Endothelial cell of umbilical vein (primary cell): ENCODE measurements around the gene PLCG2.

ENCODE experiments used
- JUN ChIP-seq: IDR thresholded peaks from 2 replicates; pipeline ENCODE4 v1.6.1; 2011; ENCODE audit warnings: borderline replicate concordance, low read depth; ENCODE audit not compliant: insufficient read length, insufficient read depth
- MAX ChIP-seq: IDR thresholded peaks from 2 replicates; pipeline ENCODE4 v1.6.1; 2011; ENCODE audit not compliant: insufficient read depth, insufficient read length
- POLR2A ChIP-seq: IDR thresholded peaks from 2 replicates; pipeline ENCODE4 v1.6.1; 2012; ENCODE audit warnings: low read depth, mild to moderate bottlenecking, control low read depth, low read length
- POLR2AphosphoS5 ChIP-seq: IDR thresholded peaks from 2 replicates; pipeline ENCODE4 v1.6.1; 2012; ENCODE audit warnings: low read depth, mild to moderate bottlenecking, control low read depth, low read length, moderate library complexity; ENCODE audit not compliant: insufficient read depth
- TF ChIP-seq, protein P1 (sequence below), 2 donors: IDR thresholded peaks; 1 replicate in 1 of 2; 2 replicates in 1 of 2; pipeline ENCODE4 v1.5.1; 2011; ENCODE audit warnings: low read length in 2 of 2, mild to moderate bottlenecking in 2 of 2, moderate library complexity in 2 of 2, control low read depth in 1 of 2, inconsistent platforms in 1 of 2, low read depth in 1 of 2; ENCODE audit not compliant: insufficient read depth in 1 of 2; ENCODE audit errors: extremely low read depth in 1 of 2

GRCh38 chr16:81758376-81758775 is 20.7 kb upstream of the PLCG2 start:
- TF ChIP-seq, protein P1, sequence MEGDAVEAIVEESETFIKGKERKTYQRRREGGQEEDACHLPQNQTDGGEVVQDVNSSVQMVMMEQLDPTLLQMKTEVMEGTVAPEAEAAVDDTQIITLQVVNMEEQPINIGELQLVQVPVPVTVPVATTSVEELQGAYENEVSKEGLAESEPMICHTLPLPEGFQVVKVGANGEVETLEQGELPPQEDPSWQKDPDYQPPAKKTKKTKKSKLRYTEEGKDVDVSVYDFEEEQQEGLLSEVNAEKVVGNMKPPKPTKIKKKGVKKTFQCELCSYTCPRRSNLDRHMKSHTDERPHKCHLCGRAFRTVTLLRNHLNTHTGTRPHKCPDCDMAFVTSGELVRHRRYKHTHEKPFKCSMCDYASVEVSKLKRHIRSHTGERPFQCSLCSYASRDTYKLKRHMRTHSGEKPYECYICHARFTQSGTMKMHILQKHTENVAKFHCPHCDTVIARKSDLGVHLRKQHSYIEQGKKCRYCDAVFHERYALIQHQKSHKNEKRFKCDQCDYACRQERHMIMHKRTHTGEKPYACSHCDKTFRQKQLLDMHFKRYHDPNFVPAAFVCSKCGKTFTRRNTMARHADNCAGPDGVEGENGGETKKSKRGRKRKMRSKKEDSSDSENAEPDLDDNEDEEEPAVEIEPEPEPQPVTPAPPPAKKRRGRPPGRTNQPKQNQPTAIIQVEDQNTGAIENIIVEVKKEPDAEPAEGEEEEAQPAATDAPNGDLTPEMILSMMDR (IDR thresholded peaks at IDR 0.05; ENCODE audit: extremely low read depth in 1 of 2, insufficient read depth in 1 of 2, low read depth in 1 of 2, low read length in 2 of 2), result no peak
- TF ChIP-seq POLR2A (no peak), JUN (no peak), MAX (no peak), POLR2AphosphoS5 (no peak)
